ENCODE data around the gene SLC6A6.

- TF ChIP-seq GATA2 (IDR thresholded peaks at IDR 0.05; ENCODE audit: low read depth, low read length) (no peak), GATA3 (IDR thresholded peaks at IDR 0.05; ENCODE audit: low read depth, low read length) (no peak)
Measured at GRCh38 chr3:14510838-14511622, 108.6 kb downstream of the SLC6A6 start.

Measured in SH-SY5Y (cell line).